Neural progenitor cell (in vitro differentiated cells): ENCODE results near the gene S100A5. TPM values are rescaled to one million over a fixed set of nuclear protein-coding genes. Genes with fewer than 3 reads are reported as not detected.
A peak's percentile ranks its signal among the peaks of the same experiment; 100 is the strongest.

Experiments
- DNase-seq: peaks from one replicate; pipeline ENCODE4 v3.0.0-alpha.2; 2016; ENCODE audit warnings: low spot score
- H2AFZ ChIP-seq: fragments of 200-600 bp; sonication (generic); replicated peaks from 2 replicates; pipeline ENCODE4 v1.6.1; 2016; ENCODE audit warnings: antibody characterized with exemption
- H3F3A ChIP-seq: fragments of 200-600 bp; sonication (generic); 2 replicates; pipeline ENCODE4 v1.6.1; 2016; ENCODE audit warnings: antibody characterized with exemption, low read depth
- H3K27ac ChIP-seq: fragments of 200-600 bp; sonication (generic); 2 replicates; pipeline ENCODE4 v1.5.1; 2016; ENCODE audit warnings: mild to moderate bottlenecking
- H3K27me3 ChIP-seq: fragments of 200-600 bp; sonication (generic); 2 replicates; pipeline ENCODE4 v1.6.1; 2016; ENCODE audit warnings: mild to moderate bottlenecking, moderate library complexity
- H3K36me3 ChIP-seq: fragments of 200-600 bp; sonication (generic); 2 replicates; pipeline ENCODE4 v1.5.1; 2016
- H3K4me1 ChIP-seq: fragments of 200-600 bp; sonication (generic); 2 replicates; pipeline ENCODE4 v1.6.1; 2016; ENCODE audit warnings: mixed run types
- H3K4me2 ChIP-seq: fragments of 200-600 bp; sonication (generic); 2 replicates; pipeline ENCODE4 v1.6.1; 2016
- H3K4me3 ChIP-seq: fragments of 200-600 bp; sonication (generic); 2 replicates; pipeline ENCODE4 v1.5.1; 2016
- H3K79me2 ChIP-seq: fragments of 200-600 bp; sonication (generic); 2 replicates; pipeline ENCODE4 v1.6.1; 2016; ENCODE audit warnings: low read depth
- H3K9ac ChIP-seq: fragments of 200-600 bp; sonication (generic); 2 replicates; pipeline ENCODE4 v1.6.1; 2016
- H3K9me3 ChIP-seq: fragments of 200-600 bp; sonication (generic); 2 replicates; pipeline ENCODE4 v1.5.1; 2016; ENCODE audit warnings: low read depth
- H4K20me1 ChIP-seq: fragments of 200-600 bp; sonication (generic); 2 replicates; pipeline ENCODE4 v1.6.1; 2016; ENCODE audit warnings: low read depth
- H3K27ac Mint-ChIP-seq: 3 replicates; pipeline ENCODE4 v1.8.0; 2021; ENCODE audit warnings: mixed read lengths
- H3K27me3 Mint-ChIP-seq: 2 replicates; pipeline ENCODE4 v1.8.0; 2022; ENCODE audit warnings: low read depth, mild to moderate bottlenecking, inconsistent platforms, moderate library complexity, mixed read lengths; ENCODE audit not compliant: insufficient read depth
- H3K36me3 Mint-ChIP-seq: 3 replicates; pipeline ENCODE4 v1.8.0; 2021; ENCODE audit warnings: mixed read lengths
- H3K4me1 Mint-ChIP-seq: 3 replicates; pipeline ENCODE4 v1.8.0; 2021; ENCODE audit warnings: mixed read lengths
- H3K4me3 Mint-ChIP-seq: 3 replicates; pipeline ENCODE4 v1.8.0; 2021; ENCODE audit warnings: mild to moderate bottlenecking, moderate library complexity, mixed read lengths
- H3K9me3 Mint-ChIP-seq: 3 replicates; pipeline ENCODE4 v1.8.0; 2020; ENCODE audit warnings: mixed read lengths
- CTCF ChIP-seq: fragments of 200-600 bp; sonication (generic); IDR thresholded peaks from 2 replicates; pipeline ENCODE4 v1.5.1; 2017; ENCODE audit warnings: antibody characterized with exemption, mild to moderate bottlenecking
- EZH2 ChIP-seq: fragments of 200-600 bp; sonication (generic); IDR thresholded peaks from 2 replicates; pipeline ENCODE4 v1.6.1; 2017; ENCODE audit warnings: antibody characterized with exemption, mild to moderate bottlenecking, moderate library complexity
- EZH2phosphoT487 ChIP-seq: fragments of 200-600 bp; sonication (generic); IDR thresholded peaks from 2 replicates; pipeline ENCODE4 v1.6.1; 2017; ENCODE audit warnings: antibody characterized with exemption
- total RNA-seq: library from RNA; depleted of rRNA; stranded (reverse); fragments of >200 nt; gene quantifications from 2 replicates; pipeline ENCODE4 v1.2.3, GENCODE V29; 2015; ENCODE audit warnings: low replicate concordance

S100A5 gene
- total RNA-seq, 1 donor from 2014 or later, result not detected

DNA sequence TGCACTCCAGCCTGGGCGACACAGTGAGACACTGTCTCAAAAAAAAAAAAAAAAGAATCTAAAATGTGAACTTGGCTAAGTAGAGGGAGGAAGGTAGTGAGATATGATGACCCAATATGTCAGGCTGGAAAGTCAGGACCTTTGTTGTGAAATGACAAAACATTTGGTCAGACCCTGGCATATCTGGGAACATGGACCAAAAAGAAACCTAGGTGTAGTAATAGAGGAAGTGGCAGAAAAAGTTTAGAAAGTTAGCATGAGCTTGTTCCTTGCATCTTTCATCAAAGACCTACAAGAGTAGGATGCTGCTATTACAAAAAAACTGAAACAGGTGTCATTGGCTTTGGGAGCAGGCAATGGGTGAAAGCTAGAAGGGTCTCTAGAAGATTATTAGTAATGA, 15.6 kb upstream of the S100A5 start:
- H3F3A ChIP-seq, result no peaks in the 10 kb centered on the region
- no peaks in the 10 kb centered on the region for H3K4me1 ChIP-seq
- no peak for DNase-seq
- H3K27me3 Mint-ChIP-seq, result peaks cover 2% of the 10 kb centered on the region
- H2AFZ ChIP-seq, result no peak overlapping the region
- TF ChIP-seq EZH2 (no peak), CTCF (no peak), EZH2phosphoT487 (no peak)
- H4K20me1 ChIP-seq, result no peaks in the 10 kb centered on the region
- peaks cover 5% of the 10 kb centered on the region for H3K4me1 Mint-ChIP-seq
- no peak overlapping the region for H3K4me3 Mint-ChIP-seq
- H3K9me3 Mint-ChIP-seq, result no peaks in the 10 kb centered on the region
- H3K27ac Mint-ChIP-seq, result no peak overlapping the region
- H3K9me3 ChIP-seq, result no peaks in the 10 kb centered on the region
- H3K36me3 ChIP-seq, result no peaks in the 10 kb centered on the region
- H3K4me3 ChIP-seq, result no peak overlapping the region
- H3K9ac ChIP-seq, result no peak overlapping the region
- H3K79me2 ChIP-seq, result no peaks in the 10 kb centered on the region
- no peak overlapping the region for H3K27ac ChIP-seq
- no peaks in the 10 kb centered on the region for H3K36me3 Mint-ChIP-seq
- H3K27me3 ChIP-seq, result no peaks in the 10 kb centered on the region
- H3K4me2 ChIP-seq, result no peak overlapping the region

DNA sequence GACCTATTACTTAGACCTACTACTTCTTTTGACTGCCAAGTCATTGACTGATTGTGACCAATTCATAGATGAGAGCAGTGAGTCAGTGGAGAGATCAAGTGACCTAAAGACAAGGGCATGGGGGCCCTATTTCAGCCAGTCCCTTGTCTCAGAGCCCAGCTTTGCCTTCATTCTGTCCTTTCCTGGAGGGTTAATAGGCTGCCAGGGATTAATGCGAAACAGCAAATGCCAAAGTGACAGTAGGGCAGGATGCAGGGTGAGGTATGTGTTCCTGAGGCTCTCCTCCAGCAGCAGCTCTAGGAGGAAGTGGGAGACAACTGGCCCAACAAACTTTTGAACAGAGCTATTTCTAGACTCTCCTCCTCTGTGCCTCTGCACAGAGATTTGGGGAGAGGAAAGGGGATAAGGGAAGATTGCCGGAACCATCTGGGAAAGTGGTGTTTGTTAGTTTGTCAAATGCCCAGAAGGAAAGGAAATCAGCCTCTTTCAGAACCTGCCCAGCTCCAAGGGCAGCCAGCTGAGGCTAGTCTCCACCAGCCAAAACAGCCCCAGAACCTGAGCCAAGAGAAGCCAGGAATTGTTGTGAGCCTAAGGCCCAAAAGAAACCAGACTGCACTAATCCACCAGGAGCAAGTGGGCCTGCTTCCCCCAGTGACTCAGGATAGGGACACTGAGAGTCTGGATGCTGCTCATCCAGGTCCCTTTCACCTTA, 13.3 kb upstream of the S100A5 start:
- Histone ChIP-seq H2AFZ (no peak overlapping the region), H3K27me3 (no peaks in the 10 kb centered on the region), H3K4me3 (no peak overlapping the region), H3K4me1 (no peaks in the 10 kb centered on the region), H3K27ac (no peak overlapping the region), H3K4me2 (no peak overlapping the region), H3K79me2 (no peaks in the 10 kb centered on the region), H3K9ac (no peak overlapping the region), H4K20me1 (no peaks in the 10 kb centered on the region), H3F3A (no peaks in the 10 kb centered on the region), H3K9me3 (no peaks in the 10 kb centered on the region), H3K36me3 (no peaks in the 10 kb centered on the region)
- no peak overlapping the region for H3K4me3 Mint-ChIP-seq
- H3K4me1 Mint-ChIP-seq, result peaks cover 20% of the 10 kb centered on the region
- DNase-seq, result no peak
- TF ChIP-seq EZH2 (no peak), EZH2phosphoT487 (no peak), CTCF (no peak)
- H3K27me3 Mint-ChIP-seq, result peaks cover 4% of the 10 kb centered on the region
- peak overlapping the region; percentile 85 for H3K27ac Mint-ChIP-seq
- H3K9me3 Mint-ChIP-seq, result no peaks in the 10 kb centered on the region
- no peaks in the 10 kb centered on the region for H3K36me3 Mint-ChIP-seq

GRCh38 chr1:153553096-153553495, 12.4 kb upstream of the S100A5 start:
- no peak overlapping the region for H3K4me3 ChIP-seq
- no peaks in the 10 kb centered on the region for H4K20me1 ChIP-seq
- Mint-ChIP-seq H3K27ac (no peak overlapping the region), H3K9me3 (no peaks in the 10 kb centered on the region), H3K4me1 (peaks cover 29% of the 10 kb centered on the region), H3K27me3 (peaks cover 8% of the 10 kb centered on the region), H3K36me3 (no peaks in the 10 kb centered on the region), H3K4me3 (no peak overlapping the region)
- no peak overlapping the region for H3K27ac ChIP-seq
- H3K4me2 ChIP-seq, result no peak overlapping the region
- H3K36me3 ChIP-seq, result no peaks in the 10 kb centered on the region
- no peak for DNase-seq
- H3K79me2 ChIP-seq, result no peaks in the 10 kb centered on the region
- no peaks in the 10 kb centered on the region for H3F3A ChIP-seq
- TF ChIP-seq EZH2phosphoT487 (no peak), CTCF (no peak)
- H3K9ac ChIP-seq, result no peak overlapping the region
- no peak overlapping the region for H2AFZ ChIP-seq
- no peaks in the 10 kb centered on the region for H3K27me3 ChIP-seq
- no peaks in the 10 kb centered on the region for H3K4me1 ChIP-seq
- no peaks in the 10 kb centered on the region for H3K9me3 ChIP-seq
